ENCODE data around the gene NYNRIN. TPM values are rescaled to one million over a fixed set of nuclear protein-coding genes. Genes with fewer than 3 reads are reported as not detected.
A peak's percentile ranks its signal among the peaks of the same experiment; 100 is the strongest.

NYNRIN gene
- total and polyA plus RNA-seq, 8 donors: 2.1 to 9.0 (median 4.3) TPM

GRCh38 chr14:24399999-24400718, 1.4 kb downstream of the NYNRIN start:
- no peak for FAIRE-seq
- peak overlapping the region in 2 of 4 donors; percentile 63 to 80 for H3K4me3 ChIP-seq
- ATAC-seq: peak in 2 of 4 donors; percentile 5 to 12
- H3K4me1 ChIP-seq: peaks cover 0 to 21% (median 13%) of the 10 kb centered on the region in 3 donors
- WGBS, 2 donors: 35 to 43% methylated on average over 4 of the region's 4 CpGs
- intact Hi-C loops (cut with DNase I): no loop called here
- H3K27ac ChIP-seq: no peak overlapping the region
- H3K27me3 ChIP-seq: no peaks in the 10 kb centered on the region
- no peaks in the 10 kb centered on the region for H3K36me3 ChIP-seq
- no peak for DNase-seq
- no peaks in the 10 kb centered on the region for H3K9me3 ChIP-seq
- no peak for TF ChIP-seq CTCF (IDR thresholded peaks at IDR 0.05)

- WGBS, 2 donors: 54 to 63% methylated on average over 9 of the region's 9 CpGs
- ATAC-seq (no peak), FAIRE-seq (no peak), DNase-seq (no peak)
- no peaks in the 10 kb centered on the region for H3K27me3 ChIP-seq
- no peaks in the 10 kb centered on the region for H3K36me3 ChIP-seq
- no peak for TF ChIP-seq CTCF (IDR thresholded peaks at IDR 0.05)
- no peak overlapping the region for H3K27ac ChIP-seq
- H3K9me3 ChIP-seq: no peaks in the 10 kb centered on the region
- H3K4me1 ChIP-seq: peaks cover 0 to 21% (median 13%) of the 10 kb centered on the region in 3 donors
- H3K4me3 ChIP-seq: no peak overlapping the region
- intact Hi-C loops (cut with DNase I): no loop called here
These were observed 3.3 kb downstream of the NYNRIN start for GRCh38 chr14:24401810-24402702.

- H3K4me1 ChIP-seq: peaks cover 0 to 21% (median 13%) of the 10 kb centered on the region in 3 donors
These were observed 4.6 kb downstream of the NYNRIN start for GRCh38 chr14:24403294-24403998.

GRCh38 chr14:24404814-24405213, 6.0 kb downstream of the NYNRIN start:
- WGBS, 2 donors: 77 to 82% methylated on average over 4 of the region's 4 CpGs
- no peaks in the 10 kb centered on the region for H3K27me3 ChIP-seq
- no peak for DNase-seq
- no peaks in the 10 kb centered on the region for H3K9me3 ChIP-seq
- no peak for TF ChIP-seq CTCF (IDR thresholded peaks at IDR 0.05)
- no peak overlapping the region for H3K4me3 ChIP-seq
- no peak overlapping the region for H3K27ac ChIP-seq
- no peak for FAIRE-seq
- H3K4me1 ChIP-seq: peaks cover 0 to 18% (median 13%) of the 10 kb centered on the region in 3 donors
- intact Hi-C loops (cut with DNase I): no loop called here
- no peak for ATAC-seq
- H3K36me3 ChIP-seq: peaks cover 0 to 7% (median 0%) of the 10 kb centered on the region in 3 donors

More at GRCh38 chr14:24403294-24403998, 4.6 kb downstream of the NYNRIN start:
- ATAC-seq (peak in 2 of 4 donors; percentile 11 to 17), DNase-seq (no peak), FAIRE-seq (no peak)
- H3K4me3 ChIP-seq: no peak overlapping the region
- H3K27me3 ChIP-seq: no peaks in the 10 kb centered on the region
- intact Hi-C loops (cut with DNase I): no loop called here
- H3K9me3 ChIP-seq: no peaks in the 10 kb centered on the region
- WGBS, 2 donors: 36 to 44% methylated on average over 7 of the region's 7 CpGs
- no peak for TF ChIP-seq CTCF (IDR thresholded peaks at IDR 0.05)
- H3K27ac ChIP-seq: no peak overlapping the region
- H3K36me3 ChIP-seq: peaks cover 0 to 1% (median 0%) of the 10 kb centered on the region in 3 donors

Data from pancreas (tissue), 10 donors.